Parathyroid adenoma (tissue), 2 donors: ENCODE data around the gene CRCP.
"Not testable (repeated sequence)": the region's sequence is repeated elsewhere in the genome, so short reads cannot be mapped to it uniquely, and the experiment has no call there.

Experiments
- H2AFZ ChIP-seq: fragments of 300-600 bp; sonication (generic); one replicate; pipeline ENCODE4 v1.7.0; 2017; ENCODE audit warnings: antibody characterized with exemption, mild to moderate bottlenecking
- H3K27ac ChIP-seq: fragments of 300-600 bp; sonication (generic); one replicate; pipeline ENCODE4 v1.7.0; 2017
- H3K27me3 ChIP-seq: fragments of 300-600 bp; sonication (generic); one replicate; pipeline ENCODE4 v1.7.0; 2017; ENCODE audit warnings: low read length; ENCODE audit not compliant: control insufficient read depth, insufficient read depth
- H3K36me3 ChIP-seq: fragments of 300-600 bp; sonication (generic); one replicate; pipeline ENCODE4 v1.7.0; 2017; ENCODE audit warnings: low read length; ENCODE audit not compliant: control insufficient read depth, insufficient read depth
- H3K4me1 ChIP-seq: fragments of 300-600 bp; sonication (generic); one replicate; pipeline ENCODE4 v1.7.0; 2017; ENCODE audit warnings: control low read depth
- H3K4me2 ChIP-seq: fragments of 300-600 bp; sonication (generic); one replicate; pipeline ENCODE4 v1.7.0; 2017; ENCODE audit warnings: low read length
- H3K4me3 ChIP-seq: fragments of 300-600 bp; sonication (generic); one replicate; pipeline ENCODE4 v1.7.0; 2017; ENCODE audit warnings: low read depth, low read length
- H3K79me2 ChIP-seq: fragments of 300-600 bp; sonication (generic); one replicate; pipeline ENCODE4 v1.7.0; 2017; ENCODE audit warnings: control low read depth
- H3K9ac ChIP-seq: fragments of 300-600 bp; sonication (generic); one replicate; pipeline ENCODE4 v1.7.0; 2017; ENCODE audit warnings: mild to moderate bottlenecking
- H3K9me3 ChIP-seq: fragments of 300-600 bp; sonication (generic); one replicate; pipeline ENCODE4 v1.7.0; 2017; ENCODE audit warnings: low read length; ENCODE audit not compliant: control insufficient read depth
- CTCF ChIP-seq: fragments of 300-600 bp; sonication (generic); IDR thresholded peaks from one replicate; pipeline ENCODE4 v1.7.0; 2017; ENCODE audit warnings: antibody characterized with exemption, mild to moderate bottlenecking
- donor health status: primary hyperparathyroidism.

CRCP gene

GRCh38 chr7:66099551-66100407, 14.9 kb upstream of the CRCP start:
- H3K4me3 ChIP-seq: peak overlapping the region; percentile 61
- peak overlapping the region; percentile 75 for H3K27ac ChIP-seq
- no peaks in the 10 kb centered on the region for H3K36me3 ChIP-seq
- H3K9ac ChIP-seq: no peak overlapping the region
- peak overlapping the region; percentile 73 for H3K4me2 ChIP-seq
- H3K4me1 ChIP-seq: no peaks in the 10 kb centered on the region
- no peaks in the 10 kb centered on the region for H3K79me2 ChIP-seq
- H3K27me3 ChIP-seq: no peaks in the 10 kb centered on the region
- no peaks in the 10 kb centered on the region for H3K9me3 ChIP-seq
- peak overlapping the region; percentile 87 for H2AFZ ChIP-seq
- no peak for TF ChIP-seq CTCF

- no peak overlapping the region for H3K9ac ChIP-seq
- peak overlapping the region; percentile 73 for H3K4me2 ChIP-seq
- peak overlapping the region; percentile 87 for H2AFZ ChIP-seq
- H3K4me3 ChIP-seq: peak overlapping the region; percentile 61
- no peaks in the 10 kb centered on the region for H3K36me3 ChIP-seq
- peak overlapping the region; percentile 75 for H3K27ac ChIP-seq
- H3K79me2 ChIP-seq: no peaks in the 10 kb centered on the region
- H3K9me3 ChIP-seq: no peaks in the 10 kb centered on the region
- H3K4me1 ChIP-seq: no peaks in the 10 kb centered on the region
- TF ChIP-seq CTCF: no peak
- no peaks in the 10 kb centered on the region for H3K27me3 ChIP-seq
These were observed 14.1 kb upstream of the CRCP start for GRCh38 chr7:66100408-66101050.

GRCh38 chr7:66102168-66102567, 12.5 kb upstream of the CRCP start:
- not testable (repeated sequence) for H3K4me2 ChIP-seq, H3K9ac ChIP-seq, H3K9me3 ChIP-seq, H3K36me3 ChIP-seq, H3K4me1 ChIP-seq, H3K79me2 ChIP-seq, H3K4me3 ChIP-seq, H3K27me3 ChIP-seq, H2AFZ ChIP-seq, H3K27ac ChIP-seq

- not testable (repeated sequence) for H3K79me2 ChIP-seq, H3K4me3 ChIP-seq, H3K4me1 ChIP-seq, H3K27me3 ChIP-seq, H3K9me3 ChIP-seq, H3K27ac ChIP-seq, H3K9ac ChIP-seq, H3K4me2 ChIP-seq, H3K36me3 ChIP-seq, H2AFZ ChIP-seq
These were observed 10.7 kb upstream of the CRCP start for GRCh38 chr7:66103994-66104393.

GRCh38 chr7:66105263-66105748, 9.3 kb upstream of the CRCP start:
- H3K9me3 ChIP-seq: no peaks in the 10 kb centered on the region
- no peak overlapping the region for H3K27ac ChIP-seq

GRCh38 chr7:66108410-66108809, 6.2 kb upstream of the CRCP start:
- H3K9me3 ChIP-seq, H3K79me2 ChIP-seq, H3K4me3 ChIP-seq, H3K4me2 ChIP-seq, H3K36me3 ChIP-seq, H3K27me3 ChIP-seq, H3K27ac ChIP-seq, H2AFZ ChIP-seq, H3K4me1 ChIP-seq, H3K9ac ChIP-seq: not testable (repeated sequence)

More at GRCh38 chr7:66105263-66105748, 9.3 kb upstream of the CRCP start:
- H2AFZ ChIP-seq: no peak overlapping the region
- H3K4me1 ChIP-seq: no peaks in the 10 kb centered on the region
- H3K4me3 ChIP-seq: no peak overlapping the region
- H3K27me3 ChIP-seq: no peaks in the 10 kb centered on the region
- no peak for TF ChIP-seq CTCF
- no peak overlapping the region for H3K9ac ChIP-seq
- no peak overlapping the region for H3K4me2 ChIP-seq
- H3K79me2 ChIP-seq: no peaks in the 10 kb centered on the region
- no peaks in the 10 kb centered on the region for H3K36me3 ChIP-seq
